ENCODE results near the gene GPR12. TPM values are rescaled to one million over a fixed set of nuclear protein-coding genes. Genes with fewer than 3 reads are reported as not detected.

The GPR12 gene
- total RNA-seq, 1 donor from 2014 or later: 0.14 TPM

GRCh38 chr13:26716984-26717383 lies 43.6 kb downstream of the GPR12 start:
- no peak for TF ChIP-seq CTCF (IDR thresholded peaks at IDR 0.05; ENCODE audit: borderline replicate concordance)
- peaks cover 35% of the 10 kb centered on the region for H3K27me3 ChIP-seq (ENCODE audit: low read depth)
- DNase-seq: no peak
- H3K4me1 ChIP-seq: no peaks in the 10 kb centered on the region
- no peaks in the 10 kb centered on the region for H3K36me3 ChIP-seq
- H3K9me3 ChIP-seq (replicated peaks): no peaks in the 10 kb centered on the region
- intact Hi-C loops (cut with micrococcal nuclease): no loop called here
- no peak overlapping the region for H3K27ac ChIP-seq (replicated peaks)
- H3K4me3 ChIP-seq: no peak overlapping the region

GRCh38 chr13:26713341-26713740 lies 47.2 kb downstream of the GPR12 start:
- no peak overlapping the region for H3K4me3 ChIP-seq
- intact Hi-C loops (cut with micrococcal nuclease): no loop called here
- H3K27me3 ChIP-seq (ENCODE audit: low read depth): peaks cover 31% of the 10 kb centered on the region
- H3K27ac ChIP-seq (replicated peaks): no peak overlapping the region
- H3K36me3 ChIP-seq: no peaks in the 10 kb centered on the region
- no peaks in the 10 kb centered on the region for H3K9me3 ChIP-seq (replicated peaks)
- H3K4me1 ChIP-seq: no peaks in the 10 kb centered on the region
- no peak for DNase-seq
- no peak for TF ChIP-seq CTCF (IDR thresholded peaks at IDR 0.05; ENCODE audit: borderline replicate concordance)

GRCh38 chr13:26711211-26711610 lies 49.4 kb downstream of the GPR12 start:
- Histone ChIP-seq H3K27me3 (ENCODE audit: low read depth) (peaks cover 35% of the 10 kb centered on the region), H3K36me3 (no peaks in the 10 kb centered on the region), H3K4me3 (no peak overlapping the region), H3K27ac (replicated peaks) (no peak overlapping the region), H3K9me3 (replicated peaks) (no peaks in the 10 kb centered on the region), H3K4me1 (no peaks in the 10 kb centered on the region)
- TF ChIP-seq CTCF (IDR thresholded peaks at IDR 0.05; ENCODE audit: borderline replicate concordance): no peak
- DNase-seq: no peak
- intact Hi-C loops (cut with micrococcal nuclease): no loop called here

GRCh38 chr13:26710166-26710565 lies 50.4 kb downstream of the GPR12 start:
- Histone ChIP-seq H3K4me3 (no peak overlapping the region), H3K27me3 (ENCODE audit: low read depth) (peaks cover 44% of the 10 kb centered on the region), H3K4me1 (no peaks in the 10 kb centered on the region), H3K27ac (replicated peaks) (no peak overlapping the region), H3K36me3 (no peaks in the 10 kb centered on the region), H3K9me3 (replicated peaks) (no peaks in the 10 kb centered on the region)
- TF ChIP-seq CTCF (IDR thresholded peaks at IDR 0.05; ENCODE audit: borderline replicate concordance): no peak
- intact Hi-C loops (cut with micrococcal nuclease): no loop called here
- DNase-seq: no peak

GRCh38 chr13:26709461-26709860 lies 51.1 kb downstream of the GPR12 start:
- TF ChIP-seq CTCF (IDR thresholded peaks at IDR 0.05; ENCODE audit: borderline replicate concordance): no peak
- Histone ChIP-seq H3K36me3 (no peaks in the 10 kb centered on the region), H3K27me3 (ENCODE audit: low read depth) (peaks cover 50% of the 10 kb centered on the region), H3K4me3 (no peak overlapping the region), H3K27ac (replicated peaks) (no peak overlapping the region), H3K4me1 (no peaks in the 10 kb centered on the region), H3K9me3 (replicated peaks) (no peaks in the 10 kb centered on the region)
- intact Hi-C loops (cut with micrococcal nuclease): loop anchor here (5.0 kb wide), 2 partner anchors 163 to 218 kb away; no protein-coding TSS in a partner anchor
- no peak for DNase-seq

- H3K4me3 ChIP-seq: no peak overlapping the region
- peaks cover 3% of the 10 kb centered on the region for H3K9me3 ChIP-seq (replicated peaks)
- no peak for DNase-seq
- H3K36me3 ChIP-seq: no peaks in the 10 kb centered on the region
- H3K27ac ChIP-seq (replicated peaks): no peak overlapping the region
- H3K27me3 ChIP-seq (ENCODE audit: low read depth): peaks cover 47% of the 10 kb centered on the region
- intact Hi-C loops (cut with micrococcal nuclease): loop anchor here (5.0 kb wide), 2 partner anchors 164 to 219 kb away; no protein-coding TSS in a partner anchor
- TF ChIP-seq CTCF (IDR thresholded peaks at IDR 0.05; ENCODE audit: borderline replicate concordance): no peak
- no peaks in the 10 kb centered on the region for H3K4me1 ChIP-seq
These were observed 52.6 kb downstream of the GPR12 start for GRCh38 chr13:26708007-26708297.

Measured in left ventricle myocardium inferior (tissue), 1 donor.